Thymus (tissue), 14 donors: ENCODE measurements around the gene PROM1. TPM values are rescaled to one million over a fixed set of nuclear protein-coding genes. Genes with fewer than 3 reads are reported as not detected.

Source experiments
- DNase-seq, 9 donors: peaks; one replicate each; pipeline ENCODE4 v3.0.0-alpha.2; 2013; ENCODE audit warnings: low spot score in 9 of 9, low read depth in 6 of 9, missing footprints in 1 of 9
- H3K27ac ChIP-seq, 2 donors: one replicate each; pipeline ENCODE4 v1.5.1; 2013; ENCODE audit warnings: control low read depth in 1 of 2, low read depth in 1 of 2, low read length in 1 of 2, mild to moderate bottlenecking in 1 of 2, moderate library complexity in 1 of 2
- H3K27me3 ChIP-seq, 2 donors: one replicate each; pipeline ENCODE4 v1.5.1; 2013; ENCODE audit warnings: low read length in 1 of 2; ENCODE audit not compliant: control insufficient read depth in 2 of 2, insufficient read depth in 1 of 2
- H3K36me3 ChIP-seq, 2 donors: one replicate each; pipeline ENCODE4 v1.5.1; 2013; ENCODE audit warnings: low read length in 1 of 2, mild to moderate bottlenecking in 1 of 2, moderate library complexity in 1 of 2; ENCODE audit not compliant: control insufficient read depth in 2 of 2, insufficient read depth in 2 of 2
- H3K4me1 ChIP-seq, 2 donors: one replicate each; pipeline ENCODE4 v1.5.1; 2013; ENCODE audit warnings: low read length in 2 of 2; ENCODE audit not compliant: control insufficient read depth in 2 of 2, insufficient read depth in 2 of 2
- H3K4me3 ChIP-seq, 2 donors: one replicate each; pipeline ENCODE4 v1.5.1; 2013; ENCODE audit warnings: low read length in 2 of 2, control low read depth in 1 of 2, mild to moderate bottlenecking in 1 of 2
- H3K9me3 ChIP-seq, 2 donors: one replicate each; pipeline ENCODE4 v1.5.1; 2013; ENCODE audit warnings: low read length in 1 of 2, mild to moderate bottlenecking in 1 of 2; ENCODE audit not compliant: control insufficient read depth in 2 of 2, insufficient read depth in 1 of 2
- WGBS: extraction: QIAGEN DNeasy Blood & Tissue Kit; methylation state at CpG from one replicate; pipeline ENCODE4 v1.1.7; 2013; 5-methylcytosine and 5-hydroxymethylcytosine counted together
- long read RNA-seq, 10 donors: transcript quantifications; one replicate each; lab custom pipeline, GENCODE V29; 2026
- polyA plus RNA-seq: library from polyadenylated mRNA; stranded (reverse); fragments of 200-250 nt; gene quantifications from one replicate; pipeline ENCODE4 v1.2.3, GENCODE V29; 2013
- total RNA-seq: library from RNA; stranded (reverse); fragments of 120-200 nt; gene quantifications from one replicate; pipeline ENCODE4 v1.2.4, GENCODE V29; 2013
- donor health status: healthy.

PROM1 gene, protein sequence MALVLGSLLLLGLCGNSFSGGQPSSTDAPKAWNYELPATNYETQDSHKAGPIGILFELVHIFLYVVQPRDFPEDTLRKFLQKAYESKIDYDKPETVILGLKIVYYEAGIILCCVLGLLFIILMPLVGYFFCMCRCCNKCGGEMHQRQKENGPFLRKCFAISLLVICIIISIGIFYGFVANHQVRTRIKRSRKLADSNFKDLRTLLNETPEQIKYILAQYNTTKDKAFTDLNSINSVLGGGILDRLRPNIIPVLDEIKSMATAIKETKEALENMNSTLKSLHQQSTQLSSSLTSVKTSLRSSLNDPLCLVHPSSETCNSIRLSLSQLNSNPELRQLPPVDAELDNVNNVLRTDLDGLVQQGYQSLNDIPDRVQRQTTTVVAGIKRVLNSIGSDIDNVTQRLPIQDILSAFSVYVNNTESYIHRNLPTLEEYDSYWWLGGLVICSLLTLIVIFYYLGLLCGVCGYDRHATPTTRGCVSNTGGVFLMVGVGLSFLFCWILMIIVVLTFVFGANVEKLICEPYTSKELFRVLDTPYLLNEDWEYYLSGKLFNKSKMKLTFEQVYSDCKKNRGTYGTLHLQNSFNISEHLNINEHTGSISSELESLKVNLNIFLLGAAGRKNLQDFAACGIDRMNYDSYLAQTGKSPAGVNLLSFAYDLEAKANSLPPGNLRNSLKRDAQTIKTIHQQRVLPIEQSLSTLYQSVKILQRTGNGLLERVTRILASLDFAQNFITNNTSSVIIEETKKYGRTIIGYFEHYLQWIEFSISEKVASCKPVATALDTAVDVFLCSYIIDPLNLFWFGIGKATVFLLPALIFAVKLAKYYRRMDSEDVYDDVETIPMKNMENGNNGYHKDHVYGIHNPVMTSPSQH
- total RNA-seq = 1.1 TPM
- polyA plus RNA-seq = 1.0 TPM
- long read RNA-seq, donor 1 = 0 reads
- long read RNA-seq, donor 2 = 0 reads
- long read RNA-seq, donor 3 = 0 reads
- long read RNA-seq, donor 4 = 0 reads
- long read RNA-seq, donor 5 = 0 reads
- long read RNA-seq, donor 6 = 0 reads
- long read RNA-seq, donor 7 = 0 reads
- long read RNA-seq, donor 8 = 0 reads
- long read RNA-seq, donor 9 = 0 reads
- long read RNA-seq, donor 10 = 0 reads

DNA sequence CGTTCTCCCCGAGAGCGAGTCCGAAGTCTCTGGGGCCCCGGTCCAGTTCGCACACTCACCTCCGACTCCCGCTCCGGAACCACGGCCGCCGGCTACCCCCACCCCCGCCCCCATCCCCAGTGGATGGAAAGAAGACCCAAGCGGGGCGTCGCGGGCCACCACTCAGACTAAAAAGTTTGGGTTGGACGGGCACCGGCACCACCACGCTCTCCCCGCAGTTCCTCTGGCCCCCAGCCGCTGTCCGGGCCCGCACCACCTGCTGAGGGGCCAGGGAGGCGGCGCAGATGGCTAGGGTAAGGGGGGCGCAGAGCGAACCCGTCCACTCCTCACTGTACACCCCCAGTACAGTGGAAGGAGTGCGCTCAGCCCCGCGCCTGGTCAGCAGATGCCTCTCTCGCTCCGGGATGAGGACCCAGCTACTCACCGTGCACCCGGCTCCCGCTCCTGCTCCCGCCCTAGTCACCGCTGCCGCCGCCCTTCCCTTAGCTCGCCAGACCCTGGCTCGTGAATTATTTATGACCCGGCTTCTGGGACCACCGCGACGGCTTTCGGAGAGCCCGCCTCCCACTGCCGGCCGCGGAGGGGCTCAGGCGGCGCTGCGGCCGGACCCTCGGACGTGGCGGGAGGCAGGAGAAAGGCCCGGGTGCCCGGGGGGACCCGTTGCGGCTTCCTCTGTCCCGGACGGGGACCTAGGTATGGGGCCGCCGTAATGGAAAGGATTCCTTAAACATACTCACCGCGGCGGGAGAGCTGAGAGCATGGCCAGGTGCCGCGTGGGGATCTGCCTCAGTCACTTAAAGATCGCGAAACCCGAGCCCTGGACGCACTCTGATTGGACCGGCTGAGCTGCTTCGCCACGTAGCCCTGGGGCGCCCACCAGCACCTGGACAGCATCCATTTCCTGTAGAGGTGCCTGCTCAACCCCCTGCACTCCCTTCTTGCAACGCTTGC, at the start of gene PROM1:
PROM1 (minus strand) TSS at position 783 of the 951 bp plus-strand sequence. CDS start 8,117 bp downstream, outside the sequence.
- WGBS = under 1% methylated on average over 81 of the region's 81 CpGs
- H3K27me3 ChIP-seq = peaks cover 43 to 61% of the 10 kb centered on the region in 2 donors
- peak in 2 of 9 donors; percentile 9 for DNase-seq
- no peak within 1 kb of the TSS for H3K27ac ChIP-seq
- peak within 1 kb of the TSS; percentile 18 to 33 for H3K4me3 ChIP-seq
- H3K36me3 ChIP-seq = no peaks in the 10 kb centered on the region
- peaks cover 1 to 15% of the 10 kb centered on the region in 2 donors for H3K9me3 ChIP-seq
- peaks cover 0 to 23% of the 10 kb centered on the region in 2 donors for H3K4me1 ChIP-seq

DNA sequence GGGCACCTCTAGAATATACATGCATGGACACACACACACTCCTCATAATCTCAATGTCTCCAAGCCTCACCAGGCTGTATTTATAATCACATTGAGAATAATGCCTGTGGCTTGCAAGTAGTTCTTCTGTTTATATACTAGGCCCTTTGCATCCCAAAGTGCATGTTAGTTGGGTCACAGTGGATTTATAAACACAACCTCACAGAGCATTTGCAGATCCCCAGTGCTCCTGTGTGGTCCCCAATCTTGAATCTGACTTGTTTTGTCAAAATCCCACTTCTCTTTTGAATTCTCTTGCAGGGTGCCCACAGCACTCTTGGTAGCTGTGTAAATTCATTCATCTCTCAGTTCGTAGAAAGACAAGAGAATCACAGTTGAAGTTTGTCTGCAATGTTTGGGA, 49.6 kb upstream of the PROM1 start:
- no peak overlapping the region for H3K27ac ChIP-seq
- WGBS = 99% methylated on average over 1 of the region's 1 CpG
- no peaks in the 10 kb centered on the region for H3K4me1 ChIP-seq
- no peak overlapping the region for H3K4me3 ChIP-seq
- no peaks in the 10 kb centered on the region for H3K27me3 ChIP-seq
- no peaks in the 10 kb centered on the region for H3K36me3 ChIP-seq
- no peak for DNase-seq
- no peaks in the 10 kb centered on the region for H3K9me3 ChIP-seq

DNA sequence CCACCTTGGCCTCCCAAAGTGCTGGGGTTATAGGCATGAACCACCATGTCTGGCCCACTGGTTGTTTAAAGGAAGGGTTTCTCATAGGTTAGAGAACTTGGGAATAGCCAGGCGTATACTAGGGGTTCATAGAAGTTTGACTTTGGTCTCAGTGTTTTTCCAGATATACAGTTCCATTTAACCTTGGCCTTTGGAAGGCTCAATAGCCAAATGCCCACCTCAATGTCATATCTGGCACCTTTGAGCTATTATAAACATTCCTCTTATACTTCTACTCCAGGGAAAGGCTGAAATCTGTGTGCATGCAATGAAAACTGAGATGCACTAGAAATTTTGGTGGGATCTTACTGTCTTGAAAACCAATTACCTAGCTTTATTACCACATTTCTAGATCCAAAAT, 47.5 kb upstream of the PROM1 start:
- Histone ChIP-seq H3K9me3 (no peaks in the 10 kb centered on the region), H3K4me1 (no peaks in the 10 kb centered on the region), H3K36me3 (no peaks in the 10 kb centered on the region), H3K27ac (no peak overlapping the region), H3K4me3 (no peak overlapping the region), H3K27me3 (no peaks in the 10 kb centered on the region)
- DNase-seq = no peak
- 95% methylated on average over 1 of the region's 1 CpG for WGBS

DNA sequence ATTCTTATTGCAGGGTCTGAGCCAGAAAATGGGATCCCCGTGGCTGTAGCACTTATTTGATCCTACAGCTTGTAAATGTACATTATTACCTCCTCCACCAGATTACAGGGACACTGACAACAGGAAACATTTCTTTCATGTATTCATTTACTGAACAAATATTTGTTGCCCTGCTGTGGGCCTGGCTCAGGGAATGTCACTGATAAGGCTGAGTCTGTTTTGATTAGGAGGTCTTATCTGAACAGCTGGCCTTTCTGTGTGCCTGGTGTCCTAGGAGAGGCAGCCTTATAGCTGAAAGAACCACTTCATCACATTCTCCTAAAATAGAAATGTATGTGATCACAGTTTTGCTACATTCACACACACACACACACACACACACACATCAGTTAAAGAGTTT, 45.5 kb upstream of the PROM1 start:
- Histone ChIP-seq H3K27ac (no peak overlapping the region), H3K4me1 (no peaks in the 10 kb centered on the region), H3K4me3 (no peak overlapping the region), H3K27me3 (no peaks in the 10 kb centered on the region), H3K9me3 (no peaks in the 10 kb centered on the region), H3K36me3 (no peaks in the 10 kb centered on the region)
- DNase-seq = no peak
- 97% methylated on average over 1 of the region's 1 CpG for WGBS

DNA sequence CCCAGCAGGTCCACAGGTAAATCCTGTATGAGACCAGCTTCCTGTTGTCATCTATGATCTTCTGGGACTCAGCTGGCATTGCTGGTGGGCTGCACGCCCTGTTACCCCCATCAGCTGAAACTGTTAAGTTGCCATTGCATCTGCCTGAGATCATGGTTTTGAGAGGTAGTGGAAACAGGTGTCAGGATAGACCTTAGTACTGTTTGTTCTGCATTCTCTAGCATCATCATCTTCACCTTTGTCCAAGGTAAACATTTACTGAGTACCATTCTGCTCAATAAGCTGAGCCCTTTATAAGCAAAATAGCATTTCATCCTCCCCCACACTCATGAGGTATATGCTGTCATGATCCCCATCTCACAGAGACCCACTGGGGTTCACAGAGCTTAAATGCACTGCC, 42.9 kb upstream of the PROM1 start:
- Histone ChIP-seq H3K27ac (no peak overlapping the region), H3K9me3 (no peaks in the 10 kb centered on the region), H3K4me1 (peaks cover 11 to 14% of the 10 kb centered on the region in 2 donors), H3K36me3 (no peaks in the 10 kb centered on the region), H3K27me3 (no peaks in the 10 kb centered on the region), H3K4me3 (no peak overlapping the region)
- 96% methylated on average over 1 of the region's 1 CpG for WGBS
- DNase-seq = no peak

DNA sequence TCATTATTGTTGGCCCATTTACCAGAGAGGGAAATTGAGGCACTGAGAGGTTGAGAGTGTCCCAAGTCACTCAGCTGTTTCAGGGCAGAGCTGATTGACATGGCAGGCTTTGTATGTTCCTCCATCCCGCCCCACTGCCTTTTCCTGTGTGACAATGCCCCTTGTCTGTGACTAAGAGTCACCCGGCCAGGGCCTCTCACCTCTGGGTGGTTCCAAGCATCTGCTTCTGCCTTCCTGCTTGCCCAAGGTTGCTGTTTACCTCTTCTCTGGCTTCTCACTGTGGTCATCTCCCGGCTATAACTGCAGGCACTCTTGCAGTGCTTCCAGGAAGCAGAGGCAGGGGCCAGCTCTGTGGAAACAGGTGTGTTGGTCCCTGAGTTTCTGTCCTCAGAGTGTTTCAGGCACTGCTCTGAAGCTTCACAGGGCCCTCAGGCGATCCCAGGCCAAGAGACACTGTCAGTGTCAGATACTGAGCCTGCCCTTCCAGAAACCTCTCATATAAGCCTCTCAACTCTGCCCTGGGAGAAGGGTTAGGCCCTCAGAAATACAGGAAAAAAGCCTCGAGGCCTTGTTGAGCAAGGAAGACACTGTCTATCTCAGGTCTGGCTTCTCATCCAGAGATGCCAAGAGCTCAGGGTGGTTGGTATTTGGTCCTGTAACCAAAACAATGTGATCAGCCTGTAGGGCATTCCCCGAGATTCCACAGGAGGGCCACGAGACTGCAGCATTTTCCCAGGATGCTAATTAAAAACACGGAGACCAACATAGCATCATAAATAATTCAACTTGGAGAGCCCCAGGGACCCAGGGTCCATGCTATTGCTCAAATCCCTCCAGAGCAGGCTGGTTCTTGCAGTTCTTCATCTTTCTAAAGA, 42.0 kb upstream of the PROM1 start:
- Histone ChIP-seq H3K4me3 (no peak overlapping the region), H3K4me1 (peaks cover 11 to 14% of the 10 kb centered on the region in 2 donors), H3K27me3 (no peaks in the 10 kb centered on the region), H3K27ac (no peak overlapping the region), H3K9me3 (peaks cover 0 to 3% of the 10 kb centered on the region in 2 donors), H3K36me3 (no peaks in the 10 kb centered on the region)
- 88% methylated on average over 8 of the region's 8 CpGs for WGBS
- no peak for DNase-seq

DNA sequence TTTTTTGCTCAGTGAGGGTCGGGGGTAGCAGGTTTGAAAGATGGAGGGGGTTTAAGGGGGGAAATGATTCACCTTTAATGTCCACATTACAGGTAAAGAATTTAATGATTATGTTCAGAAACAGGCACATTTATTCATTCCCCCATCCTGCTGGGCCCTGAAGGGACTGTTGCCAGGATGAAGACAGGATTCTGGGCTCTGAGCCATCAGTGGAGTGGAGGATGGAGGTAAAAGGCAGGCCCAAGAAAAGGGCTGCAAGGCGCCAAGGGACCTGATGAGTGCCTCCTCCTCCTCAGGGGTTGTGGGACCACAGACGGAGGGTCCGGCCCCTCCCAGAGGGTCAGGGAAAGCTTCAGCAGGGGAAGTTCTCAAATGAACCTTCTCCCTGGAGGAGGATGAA, 40.4 kb upstream of the PROM1 start:
- H3K4me3 ChIP-seq = no peak overlapping the region
- no peak for DNase-seq
- H3K9me3 ChIP-seq = peaks cover 0 to 3% of the 10 kb centered on the region in 2 donors
- peaks cover 11 to 14% of the 10 kb centered on the region in 2 donors for H3K4me1 ChIP-seq
- 91% methylated on average over 4 of the region's 4 CpGs for WGBS
- H3K27ac ChIP-seq = no peak overlapping the region
- H3K36me3 ChIP-seq = no peaks in the 10 kb centered on the region
- H3K27me3 ChIP-seq = no peaks in the 10 kb centered on the region
